ENCODE measurements around the gene ZDHHC24.

Gene ZDHHC24, protein sequence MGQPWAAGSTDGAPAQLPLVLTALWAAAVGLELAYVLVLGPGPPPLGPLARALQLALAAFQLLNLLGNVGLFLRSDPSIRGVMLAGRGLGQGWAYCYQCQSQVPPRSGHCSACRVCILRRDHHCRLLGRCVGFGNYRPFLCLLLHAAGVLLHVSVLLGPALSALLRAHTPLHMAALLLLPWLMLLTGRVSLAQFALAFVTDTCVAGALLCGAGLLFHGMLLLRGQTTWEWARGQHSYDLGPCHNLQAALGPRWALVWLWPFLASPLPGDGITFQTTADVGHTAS

DNA sequence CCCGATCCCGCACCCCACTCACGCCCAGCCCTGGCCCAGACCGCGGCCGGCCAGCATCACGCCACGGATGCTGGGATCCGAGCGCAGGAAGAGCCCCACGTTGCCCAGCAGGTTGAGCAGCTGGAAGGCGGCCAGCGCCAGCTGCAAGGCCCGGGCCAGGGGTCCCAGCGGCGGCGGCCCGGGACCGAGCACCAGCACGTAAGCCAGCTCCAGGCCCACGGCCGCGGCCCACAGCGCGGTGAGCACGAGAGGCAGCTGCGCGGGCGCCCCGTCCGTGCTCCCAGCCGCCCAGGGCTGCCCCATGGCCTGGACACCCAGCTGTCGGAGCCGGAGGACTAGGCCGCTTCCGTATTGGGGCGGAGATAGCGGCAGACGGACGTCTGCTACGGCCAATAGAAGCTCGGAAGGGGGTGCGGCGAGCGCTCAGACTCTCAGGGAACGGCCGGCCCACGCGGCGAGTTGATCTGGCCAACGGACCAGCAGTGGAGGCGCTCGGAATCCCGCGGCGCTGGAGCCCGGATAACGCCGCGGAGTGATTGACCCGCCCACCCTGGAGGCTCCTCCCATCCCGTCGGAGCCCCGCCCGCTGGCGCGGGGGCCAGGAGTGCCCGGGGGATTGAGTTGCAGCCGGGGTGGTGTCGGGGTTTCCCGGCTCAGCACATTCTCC is at the start of gene ZDHHC24:
Gene ZDHHC24, minus strand, starts transcription at position 348 of the 667 bp plus-strand sequence. Its CDS starts 45 bp downstream, at position 303.
- TF ChIP-seq, protein P1, sequence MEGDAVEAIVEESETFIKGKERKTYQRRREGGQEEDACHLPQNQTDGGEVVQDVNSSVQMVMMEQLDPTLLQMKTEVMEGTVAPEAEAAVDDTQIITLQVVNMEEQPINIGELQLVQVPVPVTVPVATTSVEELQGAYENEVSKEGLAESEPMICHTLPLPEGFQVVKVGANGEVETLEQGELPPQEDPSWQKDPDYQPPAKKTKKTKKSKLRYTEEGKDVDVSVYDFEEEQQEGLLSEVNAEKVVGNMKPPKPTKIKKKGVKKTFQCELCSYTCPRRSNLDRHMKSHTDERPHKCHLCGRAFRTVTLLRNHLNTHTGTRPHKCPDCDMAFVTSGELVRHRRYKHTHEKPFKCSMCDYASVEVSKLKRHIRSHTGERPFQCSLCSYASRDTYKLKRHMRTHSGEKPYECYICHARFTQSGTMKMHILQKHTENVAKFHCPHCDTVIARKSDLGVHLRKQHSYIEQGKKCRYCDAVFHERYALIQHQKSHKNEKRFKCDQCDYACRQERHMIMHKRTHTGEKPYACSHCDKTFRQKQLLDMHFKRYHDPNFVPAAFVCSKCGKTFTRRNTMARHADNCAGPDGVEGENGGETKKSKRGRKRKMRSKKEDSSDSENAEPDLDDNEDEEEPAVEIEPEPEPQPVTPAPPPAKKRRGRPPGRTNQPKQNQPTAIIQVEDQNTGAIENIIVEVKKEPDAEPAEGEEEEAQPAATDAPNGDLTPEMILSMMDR (IDR thresholded peaks at IDR 0.05; ENCODE audit: low read depth, low read length) = no peak; the same call in 1 of the 2 replicates
- peak; percentile 92 for DNase-seq (ENCODE audit: extremely low read depth, low read depth)

DNA sequence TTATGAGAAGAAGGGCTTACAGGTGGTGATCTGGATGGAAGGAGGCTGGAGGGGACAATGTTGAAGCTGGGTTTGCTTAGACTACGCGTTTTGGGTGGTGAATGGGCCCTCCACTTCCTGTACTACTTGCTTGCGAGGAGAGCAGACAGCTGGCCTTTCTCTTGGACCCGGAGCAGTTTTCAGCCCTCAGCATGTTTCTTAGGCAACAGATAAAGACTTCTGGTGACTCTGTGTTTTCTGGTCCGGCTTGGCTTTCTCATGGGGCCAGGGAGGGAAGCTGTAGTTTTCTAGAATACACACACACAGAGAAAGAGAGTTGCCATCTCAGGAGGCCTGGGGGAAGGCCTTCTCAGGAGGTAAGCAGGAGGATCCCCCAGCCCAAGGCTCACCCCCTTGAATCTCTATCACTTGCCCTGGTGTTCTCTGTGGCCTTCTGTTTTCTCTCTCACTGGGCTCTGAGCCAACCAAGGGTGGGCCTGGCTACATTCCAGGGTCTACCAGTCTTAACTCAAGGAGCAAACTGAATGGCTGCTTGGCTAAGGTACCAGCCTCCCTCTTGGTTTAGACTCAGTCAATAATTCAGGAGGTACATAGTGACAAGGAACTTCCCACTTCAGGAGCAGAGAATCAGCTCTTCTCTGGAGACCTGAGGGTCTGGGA is 49.5 kb upstream of the ZDHHC24 start:
- TF ChIP-seq, protein P1 (IDR thresholded peaks at IDR 0.05; ENCODE audit: low read depth, low read length) = no peak
- DNase-seq (ENCODE audit: extremely low read depth, low read depth) = no peak

DNA sequence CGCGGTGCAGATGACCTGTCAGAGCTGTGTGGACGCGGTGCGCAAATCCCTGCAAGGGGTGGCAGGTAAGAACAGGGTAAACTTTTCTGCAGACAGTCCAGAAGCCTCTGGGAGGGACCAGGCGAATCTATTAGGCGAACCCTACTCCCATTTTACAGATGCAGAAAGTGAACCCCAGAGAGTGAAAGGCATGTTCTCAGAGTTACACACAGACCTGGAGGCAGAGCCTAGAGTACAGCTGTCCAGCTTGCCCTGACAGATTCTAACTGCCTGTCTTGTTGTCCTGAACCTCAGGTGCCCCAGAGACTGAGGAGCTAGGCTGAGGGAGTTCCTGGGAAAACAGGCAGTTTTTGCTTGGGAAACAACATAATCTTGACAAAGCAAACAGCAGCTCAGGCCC is 47.8 kb upstream of the ZDHHC24 start:
- TF ChIP-seq, protein P1 (IDR thresholded peaks at IDR 0.05; ENCODE audit: low read depth, low read length) = no peak
- DNase-seq (ENCODE audit: extremely low read depth, low read depth) = no peak

DNA sequence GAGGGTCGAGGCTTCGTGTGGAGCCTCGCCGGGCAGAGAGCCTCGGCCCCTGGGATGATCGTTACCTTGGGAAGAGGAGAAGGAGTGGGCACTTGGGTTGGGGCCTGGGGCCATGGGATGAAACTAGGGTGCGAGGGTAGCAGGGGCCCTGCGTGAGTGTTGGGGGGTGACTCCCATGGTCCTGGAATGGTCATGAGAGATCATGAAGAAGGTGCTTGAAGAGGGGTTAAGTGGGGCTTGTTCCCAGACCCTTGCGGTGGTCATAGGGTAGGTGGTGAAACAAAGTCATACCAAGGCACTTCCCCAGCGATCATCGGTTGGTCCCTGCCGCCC is 47.4 kb upstream of the ZDHHC24 start:
- DNase-seq (ENCODE audit: extremely low read depth, low read depth) = no peak
- TF ChIP-seq, protein P1 (IDR thresholded peaks at IDR 0.05; ENCODE audit: low read depth, low read length) = no peak

DNA sequence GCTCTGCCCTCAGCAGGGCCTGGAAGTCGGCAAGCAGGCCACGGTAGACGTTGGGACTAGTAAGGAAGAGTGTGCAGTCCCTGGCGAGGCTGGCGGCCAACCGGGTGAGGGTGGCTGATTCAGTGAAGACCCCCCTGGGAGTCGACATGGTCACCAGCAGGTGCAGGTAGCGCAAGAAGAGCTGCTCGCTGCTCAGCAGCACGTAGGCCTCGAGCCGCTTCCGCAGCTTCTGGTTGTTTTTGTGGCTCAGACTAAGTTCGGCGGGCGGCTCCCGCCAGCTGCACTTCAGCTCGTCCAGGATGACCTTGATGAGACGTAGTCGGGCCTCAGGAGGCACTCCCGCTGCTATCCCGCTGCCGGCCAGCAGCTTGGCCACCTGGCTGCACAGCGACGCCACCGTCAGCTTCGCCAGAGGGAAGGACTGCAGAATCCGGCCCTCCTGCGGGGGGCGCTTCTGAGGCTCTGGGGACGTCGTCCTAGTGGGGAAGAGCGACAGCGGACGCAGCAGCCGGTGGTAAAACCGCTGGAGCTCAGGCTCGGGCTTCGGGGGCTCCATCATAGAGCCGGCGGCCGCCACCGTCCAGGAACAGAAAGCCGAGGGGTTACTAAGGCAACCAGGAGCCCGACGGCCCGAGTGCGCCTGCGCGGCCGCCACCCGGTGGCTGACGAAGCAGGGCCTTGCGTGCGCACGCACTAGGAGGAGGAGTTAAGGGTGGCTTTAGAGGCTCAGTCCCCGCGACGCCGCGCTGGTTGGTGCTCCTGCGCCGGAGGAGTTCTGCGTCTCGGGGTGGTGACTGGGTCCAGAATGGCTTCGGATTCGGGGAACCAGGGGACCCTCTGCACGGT is 46.8 kb upstream of the ZDHHC24 start, which contains the start of the genes CCDC87 and CCS:
Gene CCDC87, minus strand, starts transcription at position 607 of the 846 bp plus-strand sequence. Its CDS starts 48 bp downstream, at position 559.
Gene CCS, plus strand, starts transcription at position 729 of the 846 bp plus-strand sequence. Its CDS starts 77 bp downstream, at position 806.
- TF ChIP-seq, protein P1 (IDR thresholded peaks at IDR 0.05; ENCODE audit: low read depth, low read length) = peak; percentile 67
- peak; percentile 87 for DNase-seq (ENCODE audit: extremely low read depth, low read depth)

DNA sequence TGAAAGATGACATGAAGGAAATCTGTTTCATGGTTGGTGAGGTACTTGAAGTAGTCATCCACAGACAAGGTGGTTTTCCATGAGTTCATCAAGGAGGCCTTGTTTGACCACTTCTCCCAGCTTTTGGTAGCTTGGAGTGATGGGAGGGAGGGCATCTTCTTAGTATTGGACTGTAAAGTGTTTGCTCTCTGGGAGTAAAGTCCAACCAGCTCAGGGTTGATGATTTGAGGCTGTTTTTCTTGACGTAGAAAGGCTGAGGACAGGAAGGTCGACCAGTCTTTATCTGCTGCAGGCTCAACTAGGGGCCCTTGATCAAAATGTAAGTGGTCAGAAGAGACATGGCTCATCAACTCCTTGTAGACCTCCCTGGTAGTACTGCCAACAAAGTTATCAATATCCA is 45.3 kb upstream of the ZDHHC24 start:
- DNase-seq (ENCODE audit: extremely low read depth, low read depth) = no peak
- TF ChIP-seq, protein P1 (IDR thresholded peaks at IDR 0.05; ENCODE audit: low read depth, low read length) = no peak
